ENCODE measurements around the gene PAQR6. TPM values are rescaled to one million over a fixed set of nuclear protein-coding genes. Genes with fewer than 3 reads are reported as not detected.
"Not testable (repeated sequence)": the region's sequence is repeated elsewhere in the genome, so short reads cannot be mapped to it uniquely, and the experiment has no call there.

The PAQR6 gene
- total RNA-seq, 1 donor from 2014 or later, result 3.3 TPM

DNA sequence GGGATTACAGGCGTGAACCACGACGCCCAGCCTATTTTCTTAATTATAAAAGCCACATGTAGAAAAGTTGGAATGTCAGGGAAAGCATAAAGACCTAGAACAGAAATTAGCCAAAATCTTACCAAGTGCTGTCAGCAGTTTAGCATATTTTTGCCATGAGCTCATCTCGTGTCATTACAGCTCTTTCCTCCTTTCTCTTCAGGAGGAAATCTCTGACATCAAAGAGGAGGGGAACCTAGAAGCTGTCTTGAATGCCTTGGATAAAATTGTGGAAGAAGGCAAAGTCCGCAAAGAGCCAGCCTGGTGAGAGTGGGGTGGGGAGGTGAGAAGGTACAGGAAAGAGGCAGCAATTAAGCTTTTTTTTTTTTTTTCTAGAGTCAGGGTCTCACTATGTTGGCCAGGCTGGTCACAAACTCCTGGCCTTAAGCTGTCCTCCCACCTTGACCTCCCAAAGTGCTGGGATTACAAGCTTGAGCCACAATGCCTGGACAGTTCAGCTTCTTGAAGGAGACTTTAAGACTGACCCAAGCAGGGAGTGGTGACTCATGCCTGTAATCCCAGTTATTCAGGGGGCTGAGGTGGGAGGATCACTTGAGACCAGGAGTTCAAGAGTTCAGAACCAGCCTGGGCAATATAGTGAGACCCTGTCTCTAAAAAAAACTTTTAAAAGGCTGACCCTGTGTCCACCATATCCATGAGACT is 14.3 kb downstream of the PAQR6 start:
- no peak for ATAC-seq
- DNase-seq (ENCODE audit: low spot score), result no peak

DNA sequence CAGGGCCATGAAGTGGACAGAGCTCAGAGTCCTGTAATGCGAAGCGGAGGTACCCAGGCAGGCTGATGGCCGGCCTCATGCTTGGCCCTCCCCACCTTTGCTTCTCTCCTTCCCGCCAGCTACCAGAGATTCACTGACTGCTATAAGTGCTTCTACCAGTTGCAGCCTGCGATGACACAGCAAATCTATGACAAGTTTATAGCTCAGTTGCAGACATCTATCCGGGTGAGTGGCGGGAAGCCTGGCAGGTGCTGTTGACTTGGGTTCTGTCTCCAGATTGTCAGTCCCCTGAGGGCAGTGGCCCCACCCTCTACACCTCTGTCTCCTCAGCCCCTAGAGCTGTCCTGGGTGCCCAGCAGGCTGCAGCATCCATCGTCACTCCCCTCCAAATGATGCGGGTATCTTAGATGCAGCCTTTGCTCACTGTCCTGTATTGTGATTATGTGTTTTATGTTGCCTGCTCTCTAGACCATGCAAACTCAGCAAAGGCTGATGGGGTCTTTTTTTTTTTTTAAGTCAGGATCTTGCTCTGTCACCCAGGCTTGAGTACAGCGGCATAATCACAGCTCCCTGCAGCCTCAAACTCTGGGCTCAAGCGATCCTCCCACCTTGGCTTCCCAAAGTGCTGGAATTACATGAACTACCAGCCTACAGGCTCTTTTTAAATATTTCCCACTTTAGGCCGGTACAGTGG is 15.5 kb downstream of the PAQR6 start:
- DNase-seq (ENCODE audit: low spot score), result no peak
- ATAC-seq, result no peak

DNA sequence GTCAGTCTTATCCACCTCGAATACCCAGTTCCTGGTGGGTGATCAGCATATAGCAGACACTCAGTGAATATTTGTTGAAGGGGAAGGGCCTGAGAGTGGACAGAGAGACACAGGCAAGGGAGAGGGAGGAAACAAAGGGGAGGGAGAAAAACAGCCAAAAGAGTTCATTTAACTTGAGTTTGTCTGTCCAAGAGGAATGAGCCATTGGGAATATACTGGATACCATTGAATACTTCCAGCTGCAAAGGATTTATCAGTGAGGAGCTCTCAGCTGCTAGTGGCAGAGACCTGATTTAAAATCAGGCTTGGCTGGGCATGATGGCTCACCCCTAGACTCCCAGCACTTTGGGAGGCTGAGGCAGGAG is 17.4 kb downstream of the PAQR6 start:
- DNase-seq (ENCODE audit: low spot score), result no peak
- no peak for ATAC-seq

- no peak for DNase-seq (ENCODE audit: low spot score)
Observed at GRCh38 chr1:156229809-156230472, 17.9 kb downstream of the PAQR6 start.

GRCh38 chr1:156228501-156228900 is 19.4 kb downstream of the PAQR6 start:
- DNase-seq (ENCODE audit: low spot score) (no peak), ATAC-seq (no peak)

More at GRCh38 chr1:156229809-156230472, 17.9 kb downstream of the PAQR6 start:
- ATAC-seq, result no peak

- DNase-seq (ENCODE audit: low spot score) (no peak), ATAC-seq (no peak)
Observed at GRCh38 chr1:156226782-156227181, 21.1 kb downstream of the PAQR6 start.

DNA sequence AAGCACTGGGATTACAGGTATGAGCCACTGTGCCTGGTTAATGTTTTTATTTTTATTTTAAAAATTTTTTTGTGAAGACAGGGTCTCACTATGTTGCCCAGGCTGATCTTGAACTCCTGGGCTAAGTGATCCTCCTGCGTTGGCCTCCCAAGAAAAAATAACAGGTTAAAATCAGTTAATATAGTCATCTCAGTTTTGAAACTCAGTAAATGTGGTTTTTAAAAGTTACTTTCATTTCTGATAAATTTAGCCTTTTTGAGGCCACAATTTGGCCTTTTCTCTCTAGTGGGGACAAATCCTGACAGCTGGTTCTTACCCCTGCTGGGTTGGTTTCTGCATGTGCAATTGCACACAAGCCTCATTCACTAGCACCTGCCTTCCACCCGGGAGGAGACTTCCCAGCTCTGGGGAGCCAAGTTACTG is 21.7 kb downstream of the PAQR6 start:
- ATAC-seq (no peak), DNase-seq (ENCODE audit: low spot score) (no peak)

GRCh38 chr1:156225677-156226014 is 22.2 kb downstream of the PAQR6 start:
- ATAC-seq, result no peak
- no peak for DNase-seq (ENCODE audit: low spot score)

- DNase-seq (ENCODE audit: low spot score) (no peak), ATAC-seq (no peak)
Observed at GRCh38 chr1:156221986-156222692, 25.7 kb downstream of the PAQR6 start.

DNA sequence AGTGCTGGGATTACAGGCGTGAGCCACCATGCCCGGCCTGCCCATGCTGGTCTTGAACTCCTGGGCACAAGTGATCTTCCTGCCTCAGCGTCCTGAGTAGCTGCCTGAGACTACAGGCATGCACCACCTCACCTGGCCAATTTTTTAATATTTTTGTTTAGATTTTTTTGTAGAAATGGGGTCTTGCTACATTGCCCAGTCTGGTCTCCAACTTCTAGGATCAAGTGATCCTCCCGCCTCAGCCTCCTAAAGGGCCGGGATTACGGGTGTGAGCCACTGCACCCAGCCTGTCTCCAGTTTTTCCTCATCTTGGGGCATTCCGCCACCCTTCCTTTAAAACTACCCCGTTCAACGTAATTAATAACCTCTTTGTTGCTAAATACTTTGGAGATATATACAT is 27.6 kb downstream of the PAQR6 start:
- ATAC-seq (no peak), DNase-seq (ENCODE audit: low spot score) (no peak)

GRCh38 chr1:156217871-156218270 is 30.0 kb downstream of the PAQR6 start:
- ATAC-seq (peak; percentile 5), DNase-seq (ENCODE audit: low spot score) (no peak)

- DNase-seq (ENCODE audit: low spot score); ATAC-seq: not testable (repeated sequence)
Observed at GRCh38 chr1:156216361-156217086, 31.3 kb downstream of the PAQR6 start.

GRCh38 chr1:156214024-156214748 is 33.7 kb downstream of the PAQR6 start:
- DNase-seq (ENCODE audit: low spot score) (no peak), ATAC-seq (no peak)

DNA sequence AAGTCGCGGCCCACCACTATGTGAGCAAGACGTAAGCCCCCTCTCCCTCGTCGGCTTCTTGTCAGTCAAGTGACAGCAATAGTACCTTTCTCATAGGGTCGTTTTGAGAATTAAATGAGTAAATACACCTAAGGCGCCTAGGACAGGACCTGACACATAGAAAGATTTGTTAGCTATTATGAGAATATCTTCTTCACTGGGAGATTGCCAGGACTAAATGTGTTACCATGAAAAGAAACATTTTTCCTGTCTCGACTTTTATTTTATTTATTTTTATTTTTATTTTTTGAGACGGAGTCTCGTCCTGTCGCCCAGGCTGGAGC is 34.3 kb downstream of the PAQR6 start:
- no peak for ATAC-seq

GRCh38 chr1:156212833-156213643 is 34.8 kb downstream of the PAQR6 start, which contains the start of gene PMF1:
PMF1 (plus strand) TSS chr1:156213007; CDS start chr1:156213016, 9 bp downstream.
- peak; percentile 88 for ATAC-seq
- DNase-seq (ENCODE audit: low spot score), result peak; percentile 97

More for the DNA sequence above, 34.3 kb downstream of the PAQR6 start:
- DNase-seq (ENCODE audit: low spot score), result no peak

DNA sequence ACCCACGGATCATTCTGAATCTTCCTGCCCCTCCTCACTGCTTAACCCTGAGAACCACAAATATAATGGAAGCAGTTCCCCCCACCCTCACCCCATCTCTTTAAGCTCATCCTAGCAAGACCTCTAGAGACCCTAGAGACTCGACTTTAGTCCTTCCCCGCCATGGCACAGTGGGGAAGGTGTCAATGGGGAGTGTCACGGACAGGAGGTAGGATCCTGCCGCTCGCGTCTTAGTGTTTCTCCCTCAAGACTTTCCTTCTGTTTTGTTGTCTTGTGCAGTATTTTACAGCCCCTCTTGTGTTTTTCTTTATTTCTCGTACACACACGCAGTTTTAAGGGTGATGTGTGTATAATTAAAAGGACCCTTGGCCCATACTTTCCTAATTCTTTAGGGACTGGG is 35.7 kb downstream of the PAQR6 start:
- DNase-seq (ENCODE audit: low spot score), result no peak
- no peak for ATAC-seq

DNA sequence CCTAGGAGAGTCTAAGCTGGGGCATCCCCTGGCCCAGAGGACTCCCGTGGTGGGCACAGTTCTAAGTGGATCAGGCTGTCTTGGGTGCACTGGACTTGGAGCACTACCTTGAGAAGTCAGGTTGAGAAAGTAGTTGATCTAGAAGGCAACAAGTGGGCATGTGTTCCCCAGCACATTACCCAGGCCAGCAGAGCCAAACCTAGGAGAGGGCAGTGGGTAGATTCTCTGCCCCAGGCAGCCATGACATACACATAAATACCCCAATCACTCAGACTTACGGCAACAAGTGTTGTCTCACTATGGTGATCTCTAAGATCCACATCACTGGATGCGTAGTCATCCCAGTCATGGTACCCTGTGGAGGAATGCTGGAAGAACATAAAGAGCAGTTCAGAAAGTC is 36.6 kb downstream of the PAQR6 start:
- no peak for DNase-seq (ENCODE audit: low spot score)

DNA sequence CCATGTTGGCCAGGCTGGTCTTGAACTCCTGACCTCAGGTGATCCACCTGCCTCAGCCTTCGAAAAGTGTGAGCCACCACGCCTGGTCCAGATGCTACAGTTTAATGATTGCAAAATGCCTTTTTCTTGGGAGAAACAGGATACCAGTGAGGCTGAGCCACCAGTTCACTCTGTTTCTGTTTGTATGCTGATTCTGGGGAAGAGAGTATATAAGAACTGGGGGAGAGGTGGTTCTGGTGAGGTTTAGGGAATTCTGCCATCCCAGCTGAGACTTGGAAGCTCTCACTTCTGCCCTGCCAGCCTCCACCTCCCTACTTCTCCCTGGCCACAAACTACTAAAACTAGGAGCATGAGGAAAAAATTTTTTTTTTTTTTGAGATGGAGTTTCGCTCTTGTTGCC is 43.2 kb downstream of the PAQR6 start:
- no peak for ATAC-seq

More for the DNA sequence above, 36.6 kb downstream of the PAQR6 start:
- ATAC-seq, result no peak

GRCh38 chr1:156203331-156203730 is 44.5 kb downstream of the PAQR6 start:
- ATAC-seq, result no peak

More for the DNA sequence above, 43.2 kb downstream of the PAQR6 start:
- no peak for DNase-seq (ENCODE audit: low spot score)

More at GRCh38 chr1:156203331-156203730, 44.5 kb downstream of the PAQR6 start:
- DNase-seq (ENCODE audit: low spot score), result no peak
